CD4-positive, alpha-beta T cell treated with Interleukin-1 beta for 1 hour (primary cell): ENCODE data around the gene ZMIZ1.

Experiments
- DNase-seq, 2 donors: peaks; one replicate each; pipeline ENCODE4 v3.0.0-alpha.2; 2020 to 2022

ZMIZ1 gene

DNA sequence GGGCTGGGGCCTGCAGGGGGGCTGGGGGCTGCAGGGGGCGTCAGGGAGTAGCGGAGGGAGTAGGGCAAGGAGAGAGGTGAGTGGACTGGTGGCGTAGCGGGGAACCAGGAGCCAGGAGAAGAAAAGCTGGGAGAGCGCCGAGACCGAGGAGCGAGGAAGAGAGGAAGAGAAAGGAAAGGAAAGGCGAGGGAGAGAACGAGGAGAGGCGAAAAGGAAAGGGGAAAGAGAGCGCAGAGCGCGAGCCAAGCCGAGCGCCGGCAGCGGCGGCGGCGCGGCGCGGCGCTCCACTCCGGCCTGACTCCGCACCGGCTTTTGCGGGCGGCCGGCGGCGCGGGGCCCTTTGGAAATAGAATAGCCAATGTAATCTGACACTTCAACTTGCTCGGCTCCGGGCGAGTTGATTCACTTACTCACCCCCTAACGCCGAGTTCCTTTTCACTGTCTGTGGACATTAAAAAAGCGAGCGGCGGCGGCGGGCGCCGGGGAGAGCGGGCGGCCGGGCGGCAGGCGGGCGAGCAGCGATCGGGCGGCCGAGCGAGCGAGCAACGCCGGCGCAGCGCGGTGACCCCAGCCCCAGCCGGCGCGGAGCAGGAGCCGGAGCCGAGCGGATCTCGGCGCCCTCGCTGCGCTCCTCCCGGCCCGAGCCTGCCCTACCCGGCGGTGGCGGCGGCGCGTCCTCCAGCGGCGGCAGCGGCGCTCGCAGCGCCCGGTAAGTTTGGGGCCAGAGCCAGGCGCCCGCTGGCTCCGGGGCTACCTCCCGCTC is at the start of gene ZMIZ1:
ZMIZ1 (plus strand) TSS at position 405 of the 763 bp plus-strand sequence. CDS start 132,667 bp downstream, outside the sequence.
- DNase-seq: peak; percentile 81 to 86

DNA sequence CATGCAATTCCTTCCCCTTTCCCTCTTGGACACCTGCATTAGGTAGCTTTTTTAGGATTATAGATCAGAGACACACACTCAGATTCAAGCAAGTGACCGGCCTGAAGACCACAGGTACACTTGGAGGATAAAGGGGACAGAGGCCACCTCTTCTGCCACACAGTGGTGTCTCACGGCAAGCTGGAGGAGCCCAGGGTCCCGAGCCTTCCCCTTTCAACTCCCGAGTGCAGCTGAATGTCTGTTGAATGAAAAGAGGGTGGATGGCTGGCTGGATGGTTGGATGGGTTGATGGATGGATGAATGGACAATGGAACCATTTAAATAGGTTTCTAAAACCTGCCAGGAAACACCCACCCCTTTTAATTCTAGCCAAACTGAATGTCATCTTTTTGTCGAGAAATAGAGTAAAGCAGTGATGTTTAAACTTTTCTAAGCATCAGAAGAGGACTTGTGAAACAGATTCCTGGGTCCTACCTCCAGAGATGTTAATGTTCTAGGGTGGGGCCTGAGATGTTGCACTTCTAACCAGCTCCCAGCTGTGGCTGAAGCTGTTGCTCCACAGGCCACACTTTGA is 49.2 kb upstream of the ZMIZ1 start:
- DNase-seq: no peak

DNA sequence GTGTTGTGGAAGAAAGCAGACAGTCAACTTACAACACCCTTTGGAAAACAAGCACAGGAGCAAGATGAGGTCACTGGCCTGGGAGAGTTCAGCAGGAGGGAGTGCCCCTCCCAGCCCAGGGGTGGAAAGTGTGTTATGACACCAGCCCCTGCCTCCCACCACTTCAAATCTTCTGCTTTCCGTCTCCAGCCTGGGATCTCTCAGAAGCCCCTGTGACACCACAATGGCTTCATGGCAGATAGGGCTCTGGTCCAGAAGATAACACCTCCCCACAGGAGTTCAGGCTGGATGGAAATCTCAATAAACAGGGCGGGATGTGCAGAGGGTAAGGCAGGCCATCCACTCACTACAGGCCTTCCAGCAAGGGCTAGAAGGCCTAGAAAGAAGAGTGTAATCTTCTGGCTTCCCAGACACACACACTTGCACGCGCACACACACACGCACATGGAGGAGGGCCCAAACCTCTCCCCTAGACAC is 48.7 kb upstream of the ZMIZ1 start:
- no peak for DNase-seq

DNA sequence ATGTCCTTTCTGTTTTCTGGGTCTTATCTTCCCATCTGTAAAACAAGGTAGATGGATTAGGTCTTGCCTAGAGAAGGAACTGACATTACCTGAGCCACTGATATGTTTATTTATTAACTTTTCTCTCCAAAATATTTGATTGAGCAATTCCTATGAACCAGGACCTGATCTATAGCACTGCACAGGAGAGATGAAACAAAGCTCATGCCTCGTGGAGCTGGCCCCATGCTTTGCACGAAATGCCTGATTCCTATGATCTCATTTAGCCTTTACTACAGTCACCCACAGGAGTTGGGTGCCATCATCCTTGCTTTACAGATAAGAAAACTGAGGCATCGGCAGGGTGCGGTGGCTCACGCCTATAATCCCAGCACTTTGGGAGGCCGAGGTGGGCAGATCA is 48.2 kb upstream of the ZMIZ1 start:
- no peak for DNase-seq

DNA sequence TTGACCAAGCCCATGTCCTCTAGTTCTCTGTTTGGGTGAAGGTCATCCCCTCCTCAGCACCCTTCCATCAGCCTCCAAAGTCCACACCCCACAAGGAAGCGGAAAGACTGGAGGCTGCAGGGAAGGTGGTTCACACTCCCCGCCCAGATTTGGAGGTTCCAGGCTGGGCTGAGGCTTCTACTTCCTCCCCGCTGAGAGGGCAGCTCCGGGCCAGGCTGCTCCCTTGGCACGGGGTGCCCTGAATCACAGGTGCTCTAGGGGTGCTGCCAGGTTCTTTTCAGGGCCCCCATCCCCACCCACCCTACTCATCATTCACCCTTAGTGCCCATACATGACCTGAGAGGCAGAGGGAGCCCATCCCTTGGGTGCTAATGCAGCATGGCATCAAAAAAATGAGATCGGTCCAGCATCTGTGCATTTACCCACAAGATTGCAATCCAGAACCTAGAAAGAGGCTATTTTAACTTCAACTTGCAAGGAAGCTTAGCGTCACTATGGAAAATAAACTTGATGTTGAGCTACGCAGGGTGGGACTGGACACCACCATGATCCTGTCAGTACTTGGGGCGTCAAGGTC is 47.3 kb upstream of the ZMIZ1 start:
- DNase-seq: no peak

DNA sequence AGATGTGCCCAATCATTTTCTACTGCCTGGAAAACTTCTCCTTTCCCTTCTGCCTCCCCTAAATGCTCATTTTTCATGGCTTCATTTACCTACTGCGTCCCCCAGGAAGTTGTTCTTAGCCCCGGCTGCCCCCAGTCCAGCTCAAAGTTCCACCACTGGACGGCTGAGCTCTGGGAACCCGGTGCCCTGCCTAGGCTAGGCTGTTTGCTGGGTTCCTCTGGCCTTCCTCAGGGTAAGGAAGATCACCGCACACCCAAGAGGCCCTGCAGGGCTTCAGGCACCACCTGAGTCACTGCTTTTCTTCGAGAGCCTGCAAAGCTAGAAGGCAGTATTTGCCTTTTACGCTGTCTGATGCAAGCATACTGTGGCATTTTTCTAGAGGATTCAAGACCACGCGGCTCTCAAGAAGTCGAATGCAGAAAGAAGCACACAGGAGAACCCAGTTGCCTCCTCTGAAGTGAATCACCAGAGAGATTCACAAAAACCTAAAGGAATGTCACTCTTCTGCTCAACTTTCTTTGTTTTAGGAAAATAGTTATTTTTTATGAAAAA is 46.7 kb upstream of the ZMIZ1 start:
- DNase-seq: no peak

GRCh38 chr10:79022565-79023230 is 46.1 kb upstream of the ZMIZ1 start:
- DNase-seq: no peak

GRCh38 chr10:79023240-79024162 is 45.3 kb upstream of the ZMIZ1 start:
- DNase-seq: no peak

DNA sequence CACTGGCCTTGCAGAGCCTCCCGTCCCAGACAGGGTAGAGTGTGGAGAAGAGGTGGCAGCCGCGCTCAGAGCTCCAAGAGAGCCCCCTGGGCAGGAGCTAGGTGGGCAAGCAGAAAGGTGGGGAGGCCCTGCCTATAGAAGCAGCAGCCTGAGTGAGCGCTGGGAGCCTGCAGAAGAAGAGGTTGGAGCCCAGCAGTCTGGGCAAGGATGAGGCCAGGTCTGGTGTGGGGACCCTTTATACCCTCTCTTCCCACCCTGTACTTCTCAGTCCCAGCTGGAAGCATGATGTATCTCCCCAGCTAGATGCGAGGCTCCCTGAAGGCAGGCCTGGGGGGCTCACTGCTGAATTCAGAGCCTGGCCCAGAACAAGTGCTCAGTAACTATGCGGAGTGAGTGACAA is 44.5 kb upstream of the ZMIZ1 start:
- DNase-seq: no peak

DNA sequence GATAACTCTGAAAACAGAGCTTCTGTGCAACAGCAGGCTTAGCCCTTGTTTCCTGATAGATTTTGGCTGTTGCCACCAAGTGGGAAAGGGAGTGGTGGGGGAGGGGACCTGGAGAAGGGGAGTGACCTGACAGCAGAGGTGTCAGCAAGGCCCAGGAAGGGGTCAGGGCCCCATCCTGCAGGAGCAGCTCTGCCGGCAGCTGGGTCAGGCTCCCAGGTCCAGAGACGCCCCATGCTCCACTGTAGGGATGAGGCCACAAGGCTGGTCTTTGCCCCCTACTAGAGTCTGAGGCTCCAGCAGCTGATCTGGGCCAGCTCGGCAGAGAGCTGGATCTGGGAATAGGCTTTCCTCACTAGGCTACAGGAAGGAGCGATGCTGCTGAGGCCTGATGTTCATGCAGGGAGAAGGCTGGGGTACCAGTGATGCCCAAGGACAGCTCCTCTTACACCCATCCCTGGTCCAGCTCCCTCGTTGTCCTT is 44.0 kb upstream of the ZMIZ1 start:
- DNase-seq: no peak

DNA sequence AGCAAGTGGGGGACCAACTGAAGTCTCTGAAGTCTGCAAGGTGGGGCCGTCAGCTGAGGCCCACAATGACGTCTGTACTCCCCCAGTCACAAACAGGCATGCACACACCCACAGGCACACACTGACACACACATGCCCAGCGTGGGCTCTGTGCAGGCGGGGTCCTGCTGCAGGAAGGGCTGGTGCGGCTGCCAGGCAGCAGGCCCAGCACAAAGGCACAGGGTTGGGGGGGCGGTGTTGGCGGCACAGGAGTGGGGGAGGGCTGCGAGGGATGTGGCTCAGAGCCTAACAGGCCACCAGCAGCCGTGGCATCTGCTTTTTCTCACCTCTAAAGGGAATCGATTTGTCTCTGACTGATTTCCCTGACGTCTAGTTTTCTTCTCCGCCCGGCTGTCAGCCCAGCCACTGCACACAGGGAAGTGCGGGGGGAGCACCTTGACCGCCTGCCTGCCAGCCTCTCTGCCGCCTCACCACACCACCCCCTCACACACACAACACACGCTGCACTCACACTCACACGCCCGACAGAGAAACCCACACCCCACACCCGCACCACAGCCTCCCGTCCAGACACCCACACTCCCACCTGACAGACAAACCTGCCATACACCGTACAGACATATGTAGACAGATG is 43.5 kb upstream of the ZMIZ1 start:
- DNase-seq: peak; percentile 48 to 55

DNA sequence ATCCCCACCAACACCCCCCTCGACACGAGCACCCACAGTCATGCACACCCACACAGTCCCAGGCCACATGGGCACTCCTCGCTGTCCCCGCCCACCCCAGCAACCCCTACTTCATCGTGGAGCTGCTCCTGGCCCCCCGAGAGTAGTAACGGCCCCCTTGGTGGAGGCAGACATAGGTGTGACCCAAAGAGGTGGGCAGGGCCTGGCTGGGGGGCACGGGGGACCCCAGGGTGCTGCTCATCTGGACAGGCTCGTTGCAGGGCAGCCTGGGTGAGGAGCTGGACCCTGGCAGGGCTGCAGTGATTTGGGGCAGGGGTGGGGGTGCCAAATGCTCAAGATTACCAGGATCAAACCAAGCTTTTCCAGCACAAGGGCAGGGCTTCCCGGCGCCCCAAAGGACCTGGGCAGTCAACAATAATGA is 42.4 kb upstream of the ZMIZ1 start:
- DNase-seq: no peak

DNA sequence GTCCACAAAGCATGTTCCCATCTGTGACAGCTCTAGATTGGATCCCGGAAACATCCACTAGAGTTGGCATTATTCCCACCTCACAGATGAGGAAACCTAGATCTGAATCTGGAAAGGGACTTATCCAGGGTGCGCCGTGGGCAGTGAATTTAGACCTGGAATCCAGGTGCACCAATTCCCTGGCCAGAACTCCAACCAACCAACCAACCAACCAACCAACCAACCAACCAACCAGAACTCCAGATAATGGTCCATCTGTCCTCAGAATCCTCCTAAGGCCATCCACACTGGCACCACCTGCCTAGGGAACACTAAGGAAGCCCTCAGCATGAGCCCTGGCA is 42.0 kb upstream of the ZMIZ1 start:
- DNase-seq: no peak

- DNase-seq: peak; percentile 58 to 60
Measured at GRCh38 chr10:79027147-79028055, 41.4 kb upstream of the ZMIZ1 start.

GRCh38 chr10:79028056-79028430 is 40.7 kb upstream of the ZMIZ1 start:
- DNase-seq: no peak

DNA sequence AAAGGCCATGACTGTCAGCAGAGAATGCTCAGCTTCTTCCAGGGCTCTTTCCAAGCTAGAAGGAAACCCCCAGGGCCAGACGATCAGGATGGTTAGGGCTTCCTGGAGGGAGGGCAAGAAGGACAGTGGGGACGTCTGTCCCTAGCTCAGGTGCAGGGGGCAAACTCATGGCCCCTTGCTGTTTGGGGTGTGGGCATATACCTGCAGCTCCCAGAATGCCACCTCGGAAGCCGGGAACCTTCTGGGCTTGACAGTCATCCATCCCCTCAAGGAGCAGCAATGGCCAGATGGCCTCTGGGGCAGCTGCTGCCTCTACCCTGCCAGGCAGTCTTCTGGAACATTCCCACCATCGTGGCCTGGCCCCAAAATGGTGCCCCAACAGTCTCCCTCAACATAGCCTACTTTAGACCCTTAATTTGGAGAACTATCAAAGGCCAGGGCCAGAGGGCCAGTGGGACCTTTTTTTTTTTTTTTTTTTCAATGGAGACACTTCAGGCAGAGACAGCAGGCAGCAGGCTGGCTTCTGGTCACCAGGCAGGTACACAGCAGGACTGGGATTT is 40.2 kb upstream of the ZMIZ1 start:
- no peak for DNase-seq

- no peak for DNase-seq
Measured at GRCh38 chr10:79029478-79030390, 39.0 kb upstream of the ZMIZ1 start.

GRCh38 chr10:79030705-79031104 is 38.1 kb upstream of the ZMIZ1 start:
- no peak for DNase-seq

- DNase-seq: no peak
Measured at GRCh38 chr10:79031723-79032122, 37.0 kb upstream of the ZMIZ1 start.
